HG02759 (cell line): ENCODE data around the gene AP1S3.
"Not testable (repeated sequence)": the region's sequence is repeated elsewhere in the genome, so short reads cannot be mapped to it uniquely, and the experiment has no call there.

Experiments used
- ATAC-seq: cut with Tn5 transposase; IDR thresholded peaks from one replicate; pipeline ENCODE4 v1.9.1; 2021; ENCODE audit warnings: mild to moderate bottlenecking, moderate library complexity; ENCODE audit not compliant: unreplicated experiment

AP1S3 gene

DNA sequence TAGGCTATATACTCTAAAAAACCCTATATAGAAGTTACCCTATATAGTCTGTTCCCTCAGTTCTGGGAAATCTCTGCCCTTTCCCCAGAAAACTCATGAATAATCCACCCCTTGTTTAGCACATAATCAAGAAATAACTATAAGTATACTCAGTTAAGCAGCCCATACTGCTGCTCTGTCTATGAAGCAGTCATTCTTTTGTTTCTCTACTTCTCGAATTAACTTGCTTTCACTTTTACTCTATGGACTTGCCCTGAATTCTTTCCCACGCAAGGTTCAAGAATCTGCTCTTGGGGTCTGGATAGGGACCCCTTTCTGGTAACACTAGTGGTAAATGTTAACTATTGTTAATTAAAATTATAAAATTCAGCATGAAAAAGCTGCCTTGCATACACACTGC, 17.4 kb upstream of the AP1S3 start:
- ATAC-seq: peak; percentile 52

- no peak for ATAC-seq
Measured at GRCh38 chr2:223853425-223853837, 16.0 kb upstream of the AP1S3 start.

- no peak for ATAC-seq
Measured at GRCh38 chr2:223852281-223852795, 15.0 kb upstream of the AP1S3 start.

DNA sequence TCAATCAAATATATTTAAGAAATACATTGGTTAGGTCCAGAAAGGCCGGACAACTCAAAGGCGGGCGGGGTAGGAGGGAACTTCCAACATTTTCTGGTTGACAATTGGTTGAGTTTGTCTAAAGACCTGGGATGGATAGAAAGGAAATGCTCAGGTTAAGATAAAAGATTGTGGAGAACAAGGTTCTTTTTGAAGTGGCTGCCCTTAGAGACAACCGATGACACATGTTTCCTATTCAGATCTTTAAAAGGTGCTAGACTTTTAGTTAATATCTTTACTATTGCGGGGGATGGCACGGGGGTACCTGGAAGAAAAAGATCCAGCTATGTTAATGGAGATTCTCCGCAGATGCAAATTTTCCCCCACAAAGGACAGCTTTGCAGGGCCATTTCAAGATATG, 10.0 kb upstream of the AP1S3 start:
- ATAC-seq: no peak

GRCh38 chr2:223846515-223846914, 9.1 kb upstream of the AP1S3 start:
- ATAC-seq: no peak

- ATAC-seq: no peak
Measured at GRCh38 chr2:223841436-223842190, 4.2 kb upstream of the AP1S3 start.

GRCh38 chr2:223835701-223836532, 1.5 kb downstream of the AP1S3 start:
- peak; percentile 61 for ATAC-seq

- ATAC-seq: no peak
Measured at GRCh38 chr2:223834431-223834830, 3.0 kb downstream of the AP1S3 start.

- ATAC-seq: no peak
Measured at GRCh38 chr2:223832241-223832903, 5.0 kb downstream of the AP1S3 start.

DNA sequence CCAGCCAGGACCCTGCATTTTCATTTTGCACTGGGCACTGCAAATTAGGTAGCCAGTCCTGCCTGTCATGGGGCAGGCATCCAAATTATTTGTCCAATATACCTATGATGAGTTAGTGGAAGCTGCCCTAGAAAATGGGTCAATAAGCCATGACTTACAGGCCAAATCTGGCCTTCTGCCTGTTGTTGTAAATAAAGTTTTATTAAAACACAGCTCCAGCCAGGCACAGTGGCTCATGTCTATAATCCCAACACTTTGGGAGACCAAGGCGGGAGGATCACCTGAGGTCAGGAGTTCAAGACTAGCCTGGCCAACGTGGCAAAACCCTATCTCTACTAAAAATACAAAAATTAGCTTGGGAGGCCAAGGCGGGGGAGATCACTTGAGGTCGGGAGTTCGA, 8.3 kb downstream of the AP1S3 start:
- no peak for ATAC-seq

DNA sequence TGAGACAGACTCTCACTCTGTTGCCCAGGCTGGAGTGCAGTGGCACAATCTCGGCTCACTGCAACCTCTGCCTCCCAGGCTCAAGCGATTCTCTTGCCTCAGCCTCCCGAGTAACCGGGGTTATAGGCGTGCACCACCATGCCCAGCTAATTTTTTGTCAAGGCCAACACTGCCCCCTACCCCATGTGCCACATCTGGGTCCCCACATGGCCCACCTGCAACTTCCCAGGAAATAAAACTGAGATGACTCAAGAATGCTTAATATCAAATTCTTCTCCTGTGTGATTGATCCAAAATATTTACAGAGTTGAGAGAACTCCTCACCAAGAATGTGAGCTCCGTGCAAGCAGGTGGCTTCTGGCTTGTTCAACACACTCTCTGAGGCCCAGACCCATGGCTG, 9.1 kb downstream of the AP1S3 start:
- ATAC-seq: no peak

DNA sequence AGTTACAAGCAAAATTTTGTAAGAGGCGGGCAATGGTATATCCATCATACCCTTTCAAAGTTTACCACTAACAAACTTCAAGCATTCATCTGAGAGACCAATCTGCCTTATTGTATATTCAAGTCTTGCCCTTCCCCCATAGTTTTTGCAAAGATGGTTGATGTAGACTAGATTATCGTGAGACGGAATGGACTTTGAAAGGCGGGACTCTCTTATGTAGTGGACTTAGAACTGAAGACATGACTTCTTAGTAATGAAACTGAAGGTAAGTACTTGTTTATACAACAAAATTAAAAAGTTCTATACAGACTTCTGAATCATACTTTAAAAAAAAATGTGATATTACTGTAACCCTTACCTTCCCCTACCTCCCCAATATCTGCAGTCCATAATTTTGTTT, 10.4 kb downstream of the AP1S3 start:
- no peak for ATAC-seq

GRCh38 chr2:223824301-223824700, 13.1 kb downstream of the AP1S3 start:
- ATAC-seq: peak; percentile 46

- no peak for ATAC-seq
Measured at GRCh38 chr2:223822818-223823217, 14.6 kb downstream of the AP1S3 start.

- no peak for ATAC-seq
Measured at GRCh38 chr2:223820549-223820948, 16.8 kb downstream of the AP1S3 start.

DNA sequence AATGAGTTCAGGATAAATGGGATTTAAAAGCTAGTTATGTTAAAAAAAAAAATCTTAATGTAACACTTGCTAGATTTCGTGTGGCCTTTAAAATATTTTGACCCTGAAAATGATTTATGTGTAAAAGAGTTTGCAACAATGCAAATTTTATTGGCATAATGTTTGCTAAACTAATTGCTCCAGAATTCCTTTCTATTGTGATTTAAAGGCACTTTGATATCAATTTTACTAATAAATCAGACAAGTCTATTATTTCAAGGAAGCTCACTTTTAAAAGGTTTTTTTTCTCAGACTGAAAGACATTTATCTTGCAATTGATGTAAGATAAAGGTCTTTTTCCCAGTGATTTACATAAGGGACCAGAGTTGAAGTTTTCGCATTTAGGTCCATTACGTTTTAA, 17.5 kb downstream of the AP1S3 start:
- ATAC-seq: no peak

DNA sequence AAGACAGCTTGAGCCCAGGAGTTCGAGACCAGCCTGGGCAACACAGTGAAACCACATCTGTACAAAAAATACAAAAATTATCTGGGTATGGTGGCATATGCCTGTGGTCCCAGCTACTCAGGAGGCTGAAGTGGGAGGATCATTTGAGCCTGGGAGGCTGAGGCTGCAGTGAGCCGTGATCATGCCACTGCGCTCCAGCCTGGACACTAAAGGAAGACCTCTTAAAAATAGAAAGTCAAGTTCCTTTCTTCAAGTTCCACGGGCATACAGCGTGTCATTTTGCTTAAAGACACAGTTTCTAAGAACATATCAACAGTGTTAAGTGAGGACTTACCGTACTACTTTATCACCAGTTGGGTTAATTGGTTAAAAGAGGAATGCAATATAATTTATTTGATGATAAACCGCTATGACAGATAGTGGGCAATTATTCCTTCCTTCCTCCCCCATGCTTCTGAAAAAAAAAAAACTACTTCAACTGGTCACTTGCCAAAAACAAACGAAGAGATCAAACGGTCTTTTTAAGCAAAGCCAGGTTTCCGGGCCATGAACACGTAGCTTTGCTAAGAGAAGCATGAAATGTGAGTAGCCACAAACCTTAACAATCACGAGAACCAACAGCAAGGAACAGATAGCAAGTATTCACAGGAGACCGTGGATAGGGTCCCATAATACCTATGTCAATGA, 21.4 kb downstream of the AP1S3 start:
- no peak for ATAC-seq

DNA sequence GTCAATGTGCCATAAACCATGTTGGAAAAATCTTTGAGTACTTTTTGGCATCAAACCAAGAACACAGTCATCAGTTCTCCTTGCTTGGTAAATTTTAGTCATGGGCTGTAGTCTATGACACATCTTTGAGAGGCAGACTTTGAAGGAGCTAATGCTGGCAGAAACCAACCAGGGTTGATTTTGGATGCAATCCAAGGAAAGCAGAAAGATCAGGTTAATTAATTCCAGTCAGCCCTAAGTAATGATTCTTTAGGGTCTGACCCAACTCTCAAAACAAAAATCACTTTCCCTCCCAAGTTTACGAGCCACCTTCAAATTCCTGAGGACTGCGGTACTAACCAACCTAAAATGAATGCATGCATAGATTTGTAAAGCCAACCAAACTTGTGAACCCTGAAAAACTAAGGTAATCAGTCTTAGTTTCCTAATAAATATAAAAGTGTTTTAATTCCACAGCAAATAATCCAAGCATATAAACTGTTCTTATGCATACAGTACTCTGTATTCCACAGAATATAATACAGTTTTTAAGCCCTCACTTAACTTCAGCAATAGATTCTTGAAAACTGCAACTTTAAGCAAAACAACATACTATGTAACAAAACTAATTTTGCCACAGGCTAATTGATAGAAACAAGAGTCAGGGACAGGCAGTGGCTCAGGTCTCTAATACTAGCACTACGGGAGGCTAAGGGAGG, 22.0 kb downstream of the AP1S3 start:
- no peak for ATAC-seq

DNA sequence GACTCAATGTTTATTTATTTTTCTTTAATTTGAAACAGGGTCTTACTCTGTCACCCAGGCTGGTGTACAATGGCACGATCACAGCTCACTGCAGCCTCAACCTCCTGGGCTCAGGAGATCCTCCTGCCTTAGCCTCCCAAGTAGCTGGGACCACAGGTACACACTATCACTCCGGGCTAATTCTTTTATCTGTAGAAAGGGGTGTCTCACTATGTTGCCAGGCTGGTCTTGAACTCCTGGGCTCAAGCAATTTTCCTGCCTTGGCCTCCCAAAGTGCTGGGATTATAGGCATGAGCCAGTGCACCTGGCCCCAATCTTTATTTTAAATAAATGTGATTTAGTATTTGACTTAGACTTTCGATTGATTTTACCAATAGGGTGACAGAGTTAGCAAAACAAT, 22.6 kb downstream of the AP1S3 start:
- ATAC-seq: not testable (repeated sequence)

DNA sequence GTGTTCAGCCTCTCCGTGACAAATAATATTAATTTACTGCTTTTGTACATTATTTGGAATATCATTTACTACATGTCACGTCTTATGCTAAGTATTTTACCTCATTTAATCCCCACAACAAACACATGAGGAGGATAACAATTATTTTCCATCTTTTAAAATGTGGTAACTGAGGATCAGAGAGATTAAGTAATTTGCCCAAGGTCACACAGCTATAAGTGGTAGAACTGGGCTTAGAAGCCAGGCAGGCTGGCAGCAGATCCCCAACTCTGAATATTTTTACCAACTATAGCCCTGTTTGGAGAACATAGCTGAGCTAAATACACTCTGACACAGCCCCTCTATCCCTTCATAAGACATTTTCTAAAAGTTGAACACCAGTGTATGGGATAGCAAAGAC, 24.1 kb downstream of the AP1S3 start:
- no peak for ATAC-seq
